Activated naive CD8-positive, alpha-beta T cell treated with anti-CD3 and anti-CD28 coated beads, Interleukin-2, amount 10 ng/mL, durations not matched to agents 7 days and 5 days (primary cell): ENCODE results near the gene FAM241B. TPM values are rescaled to one million over a fixed set of nuclear protein-coding genes. Genes with fewer than 3 reads are reported as not detected.

Experiments
- ATAC-seq: fragments of 150-1000 bp; cut with Tn5 transposase; one replicate; pipeline ENCODE4 v1.10.0; 2021; ENCODE audit warnings: low read depth, moderate library complexity
- POLR2A ChIA-PET: fragments of 350-600 bp; sonication (Branson Sonifier 250); formaldehyde crosslinking; loops from one replicate; lab custom pipeline; 2021; ENCODE audit warnings: antibody characterized with exemption; lab: Charles Lee
- DNase-seq: peaks from one replicate; pipeline ENCODE4 v3.0.0; 2021
- H3K27ac Mint-ChIP-seq: one replicate; pipeline ENCODE4 v1.8.0; 2022; ENCODE audit warnings: mild to moderate bottlenecking, mixed read lengths
- H3K27me3 Mint-ChIP-seq: one replicate; pipeline ENCODE4 v1.8.0; 2022; ENCODE audit warnings: mild to moderate bottlenecking, moderate library complexity, mixed read lengths
- H3K36me3 Mint-ChIP-seq: one replicate; pipeline ENCODE4 v1.8.0; 2021; ENCODE audit warnings: mild to moderate bottlenecking, mixed read lengths
- H3K4me1 Mint-ChIP-seq: one replicate; pipeline ENCODE4 v1.8.0; 2021; ENCODE audit warnings: mixed read lengths
- H3K4me3 Mint-ChIP-seq: one replicate; pipeline ENCODE4 v1.8.0; 2022; ENCODE audit warnings: mild to moderate bottlenecking, moderate library complexity, mixed read lengths
- H3K9me3 Mint-ChIP-seq: one replicate; pipeline ENCODE4 v1.8.0; 2021; ENCODE audit warnings: mixed read lengths
- total RNA-seq, 2 experiments: library from RNA; stranded (reverse); gene quantifications; one replicate each; pipeline ENCODE4 v1.2.3, GENCODE V29; 2021

Gene FAM241B
- total RNA-seq, 2 experiments from 2014 or later = 8.0 to 11.7 TPM

- DNase-seq (no peak), ATAC-seq (peak; percentile 69)
- POLR2A ChIA-PET = no interaction called here
- Mint-ChIP-seq H3K27me3 (no peaks in the 10 kb centered on the region), H3K4me3 (peak overlapping the region; percentile 54), H3K9me3 (peaks cover 19% of the 10 kb centered on the region), H3K27ac (peak overlapping the region; percentile 42), H3K36me3 (peaks cover 14% of the 10 kb centered on the region), H3K4me1 (peaks cover 37% of the 10 kb centered on the region)
Measured at GRCh38 chr10:69624245-69624786, 5.7 kb upstream of the FAM241B start.

- H3K9me3 Mint-ChIP-seq = peaks cover 17% of the 10 kb centered on the region
- H3K4me1 Mint-ChIP-seq = peaks cover 19% of the 10 kb centered on the region
- H3K27me3 Mint-ChIP-seq = no peaks in the 10 kb centered on the region
- POLR2A ChIA-PET = no interaction called here
- H3K4me3 Mint-ChIP-seq = no peak overlapping the region
- no peak for DNase-seq
- ATAC-seq = no peak
- no peak overlapping the region for H3K27ac Mint-ChIP-seq
- H3K36me3 Mint-ChIP-seq = peaks cover 14% of the 10 kb centered on the region
Measured at GRCh38 chr10:69626826-69627225, 3.2 kb upstream of the FAM241B start.

- POLR2A ChIA-PET = no interaction called here
- ATAC-seq = no peak
- H3K4me3 Mint-ChIP-seq = no peak overlapping the region
- peaks cover 9% of the 10 kb centered on the region for H3K9me3 Mint-ChIP-seq
- DNase-seq = no peak
- no peaks in the 10 kb centered on the region for H3K27me3 Mint-ChIP-seq
- peaks cover 18% of the 10 kb centered on the region for H3K4me1 Mint-ChIP-seq
- no peak overlapping the region for H3K27ac Mint-ChIP-seq
- peaks cover 7% of the 10 kb centered on the region for H3K36me3 Mint-ChIP-seq
Measured at GRCh38 chr10:69628891-69629290, 1.2 kb upstream of the FAM241B start.

- Mint-ChIP-seq H3K9me3 (peaks cover 6% of the 10 kb centered on the region), H3K4me3 (peak overlapping the region; percentile 71), H3K4me1 (peaks cover 14% of the 10 kb centered on the region), H3K27me3 (no peaks in the 10 kb centered on the region), H3K27ac (peak overlapping the region; percentile 73), H3K36me3 (peaks cover under 1% of the 10 kb centered on the region)
- DNase-seq = no peak
- POLR2A ChIA-PET = interaction anchor here (1.1 kb wide), 1 partner anchor 41 kb away, joined by 4 read pairs; no protein-coding TSS in a partner anchor
- no peak for ATAC-seq
Measured at GRCh38 chr10:69629519-69629896, 539 bp upstream of the FAM241B start.

GRCh38 chr10:69630651-69631400 is 779 bp downstream of the FAM241B start:
- DNase-seq = no peak
- H3K36me3 Mint-ChIP-seq = no peaks in the 10 kb centered on the region
- no peaks in the 10 kb centered on the region for H3K27me3 Mint-ChIP-seq
- POLR2A ChIA-PET = no interaction called here
- peak overlapping the region; percentile 62 for H3K4me3 Mint-ChIP-seq
- H3K4me1 Mint-ChIP-seq = peaks cover 7% of the 10 kb centered on the region
- H3K27ac Mint-ChIP-seq = peak overlapping the region; percentile 15
- no peak for ATAC-seq
- peaks cover 3% of the 10 kb centered on the region for H3K9me3 Mint-ChIP-seq

GRCh38 chr10:69631566-69631965 is 1.5 kb downstream of the FAM241B start:
- Mint-ChIP-seq H3K9me3 (peaks cover 3% of the 10 kb centered on the region), H3K27me3 (no peaks in the 10 kb centered on the region), H3K36me3 (no peaks in the 10 kb centered on the region), H3K4me1 (peaks cover 6% of the 10 kb centered on the region), H3K27ac (no peak overlapping the region), H3K4me3 (peak overlapping the region; percentile 62)
- ATAC-seq = no peak
- no peak for DNase-seq
- POLR2A ChIA-PET = no interaction called here

GRCh38 chr10:69632516-69633199 is 2.6 kb downstream of the FAM241B start:
- Mint-ChIP-seq H3K4me3 (no peak overlapping the region), H3K36me3 (no peaks in the 10 kb centered on the region), H3K9me3 (no peaks in the 10 kb centered on the region), H3K27me3 (no peaks in the 10 kb centered on the region), H3K27ac (no peak overlapping the region), H3K4me1 (peaks cover 6% of the 10 kb centered on the region)
- POLR2A ChIA-PET = no interaction called here
- ATAC-seq (no peak), DNase-seq (no peak)

GRCh38 chr10:69633673-69634635 is 3.9 kb downstream of the FAM241B start:
- ATAC-seq (no peak), DNase-seq (no peak)
- H3K36me3 Mint-ChIP-seq = no peaks in the 10 kb centered on the region
- POLR2A ChIA-PET = interaction anchor here (1.4 kb wide), 1 partner anchor 118 kb away, joined by 4 read pairs; no protein-coding TSS in a partner anchor
- no peak overlapping the region for H3K4me3 Mint-ChIP-seq
- peaks cover 6% of the 10 kb centered on the region for H3K4me1 Mint-ChIP-seq
- no peaks in the 10 kb centered on the region for H3K9me3 Mint-ChIP-seq
- no peaks in the 10 kb centered on the region for H3K27me3 Mint-ChIP-seq
- no peak overlapping the region for H3K27ac Mint-ChIP-seq

- ATAC-seq (no peak), DNase-seq (no peak)
- H3K9me3 Mint-ChIP-seq = no peaks in the 10 kb centered on the region
- H3K27ac Mint-ChIP-seq = no peak overlapping the region
- no peaks in the 10 kb centered on the region for H3K36me3 Mint-ChIP-seq
- no peak overlapping the region for H3K4me3 Mint-ChIP-seq
- POLR2A ChIA-PET = interaction anchor here (1.4 kb wide), 1 partner anchor 119 kb away, joined by 4 read pairs; no protein-coding TSS in a partner anchor
- peaks cover 8% of the 10 kb centered on the region for H3K4me1 Mint-ChIP-seq
- no peaks in the 10 kb centered on the region for H3K27me3 Mint-ChIP-seq
Measured at GRCh38 chr10:69634759-69635425, 4.8 kb downstream of the FAM241B start.

GRCh38 chr10:69635428-69636272 is 5.6 kb downstream of the FAM241B start:
- peaks cover 8% of the 10 kb centered on the region for H3K4me1 Mint-ChIP-seq
- no peak for ATAC-seq
- peak; percentile 17 for DNase-seq
- no peak overlapping the region for H3K27ac Mint-ChIP-seq
- no peak overlapping the region for H3K4me3 Mint-ChIP-seq
- no peaks in the 10 kb centered on the region for H3K27me3 Mint-ChIP-seq
- POLR2A ChIA-PET = interaction anchor here (0.9 to 1.4 kb wide), 2 partner anchors 120 kb away, joined by 4 read pairs; no protein-coding TSS in a partner anchor
- H3K9me3 Mint-ChIP-seq = no peaks in the 10 kb centered on the region
- no peaks in the 10 kb centered on the region for H3K36me3 Mint-ChIP-seq

- Mint-ChIP-seq H3K9me3 (no peaks in the 10 kb centered on the region), H3K27ac (no peak overlapping the region), H3K27me3 (no peaks in the 10 kb centered on the region), H3K36me3 (no peaks in the 10 kb centered on the region), H3K4me3 (no peak overlapping the region), H3K4me1 (peaks cover 6% of the 10 kb centered on the region)
- POLR2A ChIA-PET = interaction anchor here (0.9 kb wide), 1 partner anchor 121 kb away, joined by 4 read pairs; no protein-coding TSS in a partner anchor
- no peak for ATAC-seq
- peak; percentile 20 for DNase-seq
Measured at GRCh38 chr10:69636273-69636575, 6.2 kb downstream of the FAM241B start.
